Upper lobe of right lung (tissue), 1 donor: ENCODE data around the gene OR5I1. TPM values are rescaled to one million over a fixed set of nuclear protein-coding genes. Genes with fewer than 3 reads are reported as not detected.

Source experiments
- total RNA-seq: library from RNA; stranded (reverse); fragmentation: NEBNext Ultra II Directional; extraction: Animal tissue kit (Norgen Biotek cat#: 25700); gene quantifications from one replicate; pipeline ENCODE4 v1.2.1, GENCODE V29; 2021
- donor health status: DM: no; HTN: yes; CAD: no; lungs with severe emphysema.

Gene OR5I1
- total RNA-seq, 1 donor from 2014 or later: not detected

Other genes with a start within 250 kb of the OR5I1 start
- gene OR5D13, start 163.0 kb downstream of the OR5I1 start, total RNA-seq: not detected
- not detected for gene OR5D14, start 140.8 kb downstream of the OR5I1 start, total RNA-seq
- gene OR5L1, start 125.0 kb downstream of the OR5I1 start, total RNA-seq: not detected
- gene OR5D18, start 116.8 kb downstream of the OR5I1 start, total RNA-seq: not detected
- not detected for gene OR5L2, start 109.2 kb downstream of the OR5I1 start, total RNA-seq
- not detected for gene OR5D16, start 97.6 kb downstream of the OR5I1 start, total RNA-seq
- gene TRIM51, start 53.1 kb downstream of the OR5I1 start, total RNA-seq: not detected
- not detected for gene OR5W2, start 21.8 kb downstream of the OR5I1 start, total RNA-seq
- not detected for gene OR10AG1, start 33.5 kb upstream of the OR5I1 start, total RNA-seq
- not detected for gene OR5F1, start 58.2 kb upstream of the OR5I1 start, total RNA-seq
- not detected for gene OR5AS1, start 91.3 kb upstream of the OR5I1 start, total RNA-seq
- gene OR8I2, start 156.9 kb upstream of the OR5I1 start, total RNA-seq: not detected
- gene OR8H2, start 167.3 kb upstream of the OR5I1 start, total RNA-seq: not detected
- gene OR8H3, start 186.0 kb upstream of the OR5I1 start, total RNA-seq: not detected
- gene OR8J3, start 203.8 kb upstream of the OR5I1 start, total RNA-seq: not detected
- gene OR8K5, start 223.9 kb upstream of the OR5I1 start, total RNA-seq: not detected
- not detected for gene OR5J2, start 240.2 kb upstream of the OR5I1 start, total RNA-seq